ENCODE measurements around the gene STX1B. TPM values are rescaled to one million over a fixed set of nuclear protein-coding genes. Genes with fewer than 3 reads are reported as not detected.
A peak's percentile ranks its signal among the peaks of the same experiment; 100 is the strongest.

The STX1B gene
- total and polyA plus RNA-seq, 9 donors: 0.66 to 2.9 (median 1.6) TPM

DNA sequence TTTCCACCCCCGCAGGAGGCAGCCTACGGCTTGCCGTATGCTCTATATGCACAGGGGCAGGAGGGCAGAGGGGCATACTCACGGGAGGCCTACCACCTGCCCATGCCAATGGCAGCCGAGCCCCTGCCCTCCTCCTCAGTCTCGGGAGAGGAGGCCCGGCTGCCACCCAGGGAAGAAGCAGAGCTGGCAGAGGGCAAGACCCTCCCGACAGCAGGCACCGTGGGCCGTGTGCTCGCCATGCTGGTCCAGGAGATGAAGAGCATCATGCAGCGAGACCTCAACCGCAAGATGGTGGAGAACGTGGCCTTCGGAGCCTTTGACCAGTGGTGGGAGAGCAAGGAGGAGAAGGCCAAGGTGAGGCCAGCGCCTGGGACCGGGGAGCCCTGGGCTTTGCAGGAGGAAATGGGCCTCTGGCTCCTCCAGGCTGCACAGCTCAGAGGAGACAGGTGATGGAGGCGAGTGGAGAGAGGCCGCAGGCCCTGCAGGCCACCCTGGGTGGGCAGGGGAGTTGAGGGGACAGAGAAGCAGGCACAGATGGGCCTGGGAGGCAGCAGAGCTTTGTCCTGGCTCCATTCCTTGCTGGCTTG, 44.3 kb downstream of the STX1B start:
- 88% methylated on average over 19 of the region's 19 CpGs for WGBS (ENCODE audit: insufficient coverage)
- no peaks in the 10 kb centered on the region for H3K9me3 ChIP-seq (replicated peaks; ENCODE audit: control insufficient read depth, low read depth, low read length)
- H3K36me3 ChIP-seq (ENCODE audit: control insufficient read depth, insufficient read depth, low read length): peaks cover 84% of the 10 kb centered on the region
- no peaks in the 10 kb centered on the region for H3K4me1 ChIP-seq (ENCODE audit: control insufficient read depth, insufficient read depth, low read length)
- no peak for DNase-seq
- H3K27ac ChIP-seq (ENCODE audit: low read length): no peak overlapping the region
- no peak overlapping the region for H3K4me3 ChIP-seq (ENCODE audit: low read length)
- H3K27me3 ChIP-seq (ENCODE audit: control insufficient read depth, insufficient read depth, low read length): no peaks in the 10 kb centered on the region

- DNase-seq: no peak
- WGBS (ENCODE audit: insufficient coverage): 78% methylated on average over 10 of the region's 15 CpGs
- Histone ChIP-seq H3K36me3 (ENCODE audit: control insufficient read depth, insufficient read depth, low read length) (peaks cover 84% of the 10 kb centered on the region), H3K4me1 (ENCODE audit: control insufficient read depth, insufficient read depth, low read length) (no peaks in the 10 kb centered on the region), H3K4me3 (ENCODE audit: low read length) (no peak overlapping the region), H3K27ac (ENCODE audit: low read length) (no peak overlapping the region), H3K27me3 (ENCODE audit: control insufficient read depth, insufficient read depth, low read length) (no peaks in the 10 kb centered on the region), H3K9me3 (replicated peaks; ENCODE audit: control insufficient read depth, low read depth, low read length) (no peaks in the 10 kb centered on the region)
Observed at GRCh38 chr16:30965436-30965835, 45.0 kb downstream of the STX1B start.

GRCh38 chr16:30964574-30965226, 45.7 kb downstream of the STX1B start:
- DNase-seq: no peak
- Histone ChIP-seq H3K27me3 (ENCODE audit: control insufficient read depth, insufficient read depth, low read length) (no peaks in the 10 kb centered on the region), H3K4me1 (ENCODE audit: control insufficient read depth, insufficient read depth, low read length) (no peaks in the 10 kb centered on the region), H3K36me3 (ENCODE audit: control insufficient read depth, insufficient read depth, low read length) (peaks cover 89% of the 10 kb centered on the region), H3K4me3 (ENCODE audit: low read length) (no peak overlapping the region), H3K27ac (ENCODE audit: low read length) (no peak overlapping the region), H3K9me3 (replicated peaks; ENCODE audit: control insufficient read depth, low read depth, low read length) (no peaks in the 10 kb centered on the region)
- WGBS (ENCODE audit: insufficient coverage): 90% methylated on average over 29 of the region's 33 CpGs

GRCh38 chr16:30963925-30964511, 46.4 kb downstream of the STX1B start:
- Histone ChIP-seq H3K27me3 (ENCODE audit: control insufficient read depth, insufficient read depth, low read length) (no peaks in the 10 kb centered on the region), H3K4me3 (ENCODE audit: low read length) (no peak overlapping the region), H3K27ac (ENCODE audit: low read length) (no peak overlapping the region), H3K9me3 (replicated peaks; ENCODE audit: control insufficient read depth, low read depth, low read length) (no peaks in the 10 kb centered on the region), H3K4me1 (ENCODE audit: control insufficient read depth, insufficient read depth, low read length) (peaks cover 2% of the 10 kb centered on the region), H3K36me3 (ENCODE audit: control insufficient read depth, insufficient read depth, low read length) (peaks cover 87% of the 10 kb centered on the region)
- DNase-seq: no peak
- WGBS (ENCODE audit: insufficient coverage): 89% methylated on average over 16 of the region's 18 CpGs

- H3K4me3 ChIP-seq (ENCODE audit: low read length): no peak overlapping the region
- no peaks in the 10 kb centered on the region for H3K27me3 ChIP-seq (ENCODE audit: control insufficient read depth, insufficient read depth, low read length)
- H3K36me3 ChIP-seq (ENCODE audit: control insufficient read depth, insufficient read depth, low read length): peaks cover 71% of the 10 kb centered on the region
- no peak for DNase-seq
- peaks cover 12% of the 10 kb centered on the region for H3K4me1 ChIP-seq (ENCODE audit: control insufficient read depth, insufficient read depth, low read length)
- no peak overlapping the region for H3K27ac ChIP-seq (ENCODE audit: low read length)
- WGBS (ENCODE audit: insufficient coverage): 83% methylated on average over 9 of the region's 11 CpGs
- no peaks in the 10 kb centered on the region for H3K9me3 ChIP-seq (replicated peaks; ENCODE audit: control insufficient read depth, low read depth, low read length)
Observed at GRCh38 chr16:30961384-30961783, 49.1 kb downstream of the STX1B start.

DNA sequence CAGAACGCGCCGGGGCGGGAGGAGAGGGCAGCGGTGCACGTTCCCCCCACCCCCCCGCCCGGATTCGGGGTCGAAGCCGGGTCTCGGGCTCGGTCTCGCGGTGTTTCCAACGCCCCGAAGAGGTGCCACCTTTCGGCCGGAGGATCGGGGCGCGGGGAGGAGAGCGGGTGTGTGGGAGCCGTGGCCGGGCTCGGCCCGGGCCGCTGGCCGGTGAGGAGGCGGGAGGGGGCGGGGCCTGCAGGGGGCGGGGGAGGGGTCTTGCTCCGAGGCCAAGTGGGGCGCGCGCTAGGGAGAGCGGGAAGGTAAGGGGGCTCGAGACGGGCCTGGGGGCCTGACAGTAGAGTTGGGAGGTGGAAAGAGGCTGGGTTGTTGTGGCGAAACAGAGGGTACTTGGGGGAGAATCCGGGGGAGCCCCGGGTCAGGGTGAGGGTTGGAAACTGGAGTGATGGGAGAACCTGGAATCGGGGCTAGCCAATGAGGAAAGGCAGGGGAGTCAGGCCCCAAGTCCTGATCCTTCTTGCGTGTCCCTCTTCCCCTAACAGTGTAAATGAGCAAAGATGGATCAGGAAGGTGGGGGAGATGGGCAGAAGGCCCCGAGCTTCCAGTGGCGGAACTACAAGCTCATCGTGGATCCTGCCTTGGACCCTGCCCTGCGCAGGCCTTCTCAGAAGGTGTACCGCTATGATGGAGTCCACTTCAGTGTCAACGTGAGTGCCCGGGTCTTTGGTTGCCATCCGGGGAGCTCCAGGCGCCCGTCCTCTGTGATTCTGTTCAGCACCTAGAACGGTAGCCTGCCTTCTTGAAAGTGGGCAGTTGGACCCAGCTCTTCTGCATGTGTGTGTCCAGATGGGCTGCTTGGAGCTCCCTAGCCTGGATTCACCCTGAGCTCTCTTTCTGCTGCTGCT, 52.0 kb downstream of the STX1B start:
- DNase-seq: peak; percentile 73
- Histone ChIP-seq H3K4me3 (ENCODE audit: low read length) (peak overlapping the region; percentile 62), H3K27me3 (ENCODE audit: control insufficient read depth, insufficient read depth, low read length) (no peaks in the 10 kb centered on the region), H3K36me3 (ENCODE audit: control insufficient read depth, insufficient read depth, low read length) (peaks cover 49% of the 10 kb centered on the region), H3K9me3 (replicated peaks; ENCODE audit: control insufficient read depth, low read depth, low read length) (no peaks in the 10 kb centered on the region), H3K27ac (ENCODE audit: low read length) (peak overlapping the region; percentile 79), H3K4me1 (ENCODE audit: control insufficient read depth, insufficient read depth, low read length) (peaks cover 21% of the 10 kb centered on the region)
- 20% methylated on average over 27 of the region's 55 CpGs for WGBS (ENCODE audit: insufficient coverage)

- peak within 1 kb of the TSS; percentile 92 for H3K4me3 ChIP-seq (ENCODE audit: low read length)
- H3K36me3 ChIP-seq (ENCODE audit: control insufficient read depth, insufficient read depth, low read length): peaks cover 41% of the 10 kb centered on the region
- WGBS (ENCODE audit: insufficient coverage): under 1% methylated on average over 82 of the region's 85 CpGs
Observed at GRCh38 chr16:30957456-30958174, 52.8 kb downstream of the STX1B start, which contains the start of gene SETD1A. Gene SETD1A (plus strand): TSS chr16:30957754. CDS start chr16:30958732, 978 bp downstream.

DNA sequence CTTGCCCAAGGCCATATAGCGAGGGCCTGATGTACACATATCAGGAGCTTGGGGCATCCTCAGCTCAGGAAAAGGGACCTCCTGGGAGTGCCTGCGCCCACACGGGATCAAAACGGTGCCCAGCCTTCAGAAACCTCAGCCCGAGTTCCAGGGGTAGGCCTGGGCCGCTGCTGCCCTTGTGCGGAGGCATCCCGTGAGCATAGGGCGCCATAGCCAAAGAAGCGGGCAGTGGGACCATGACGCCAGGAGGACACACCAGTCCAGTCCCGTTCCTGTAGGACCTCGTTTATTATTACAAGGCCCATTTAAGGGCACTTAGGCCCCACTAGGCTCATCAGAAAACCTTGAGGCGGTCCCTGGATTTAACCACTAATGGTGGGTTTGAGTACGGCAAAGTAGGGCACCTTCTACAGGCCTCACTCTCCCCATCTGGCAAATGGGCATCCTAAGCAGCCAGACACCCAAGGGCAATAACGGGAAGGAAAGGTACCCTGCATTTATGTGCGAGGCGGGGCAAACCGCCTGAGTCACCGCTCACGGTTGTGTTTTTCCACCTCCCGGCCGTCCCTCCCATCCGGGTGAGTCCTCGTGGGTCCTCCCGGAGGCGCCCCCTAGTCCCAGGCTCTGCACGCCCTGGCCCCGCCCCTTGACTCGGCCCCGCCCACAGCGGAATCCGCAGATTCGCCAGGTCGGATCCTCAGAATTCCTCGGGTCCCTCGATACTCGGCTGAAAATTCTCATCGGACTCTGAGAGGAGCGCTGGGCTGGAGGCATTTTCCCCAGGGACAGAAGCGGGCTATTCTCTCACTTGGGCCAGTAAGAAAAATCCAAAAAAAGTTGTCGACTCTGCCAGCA, 53.6 kb downstream of the STX1B start:
- Histone ChIP-seq H3K4me3 (ENCODE audit: low read length) (peak overlapping the region; percentile 92), H3K9me3 (replicated peaks; ENCODE audit: control insufficient read depth, low read depth, low read length) (no peaks in the 10 kb centered on the region), H3K27me3 (ENCODE audit: control insufficient read depth, insufficient read depth, low read length) (no peaks in the 10 kb centered on the region), H3K4me1 (ENCODE audit: control insufficient read depth, insufficient read depth, low read length) (peaks cover 26% of the 10 kb centered on the region), H3K36me3 (ENCODE audit: control insufficient read depth, insufficient read depth, low read length) (peaks cover 33% of the 10 kb centered on the region), H3K27ac (ENCODE audit: low read length) (peak overlapping the region; percentile 100)
- DNase-seq: peak; percentile 88
- WGBS (ENCODE audit: insufficient coverage): 24% methylated on average over 40 of the region's 42 CpGs

More at GRCh38 chr16:30957456-30958174, 52.8 kb downstream of the STX1B start, which contains the start of gene SETD1A:
- H3K27ac ChIP-seq (ENCODE audit: low read length): peak within 1 kb of the TSS; percentile 100
- no peaks in the 10 kb centered on the region for H3K9me3 ChIP-seq (replicated peaks; ENCODE audit: control insufficient read depth, low read depth, low read length)
- DNase-seq: peak; percentile 98
- peaks cover 26% of the 10 kb centered on the region for H3K4me1 ChIP-seq (ENCODE audit: control insufficient read depth, insufficient read depth, low read length)
- no peaks in the 10 kb centered on the region for H3K27me3 ChIP-seq (ENCODE audit: control insufficient read depth, insufficient read depth, low read length)

DNA sequence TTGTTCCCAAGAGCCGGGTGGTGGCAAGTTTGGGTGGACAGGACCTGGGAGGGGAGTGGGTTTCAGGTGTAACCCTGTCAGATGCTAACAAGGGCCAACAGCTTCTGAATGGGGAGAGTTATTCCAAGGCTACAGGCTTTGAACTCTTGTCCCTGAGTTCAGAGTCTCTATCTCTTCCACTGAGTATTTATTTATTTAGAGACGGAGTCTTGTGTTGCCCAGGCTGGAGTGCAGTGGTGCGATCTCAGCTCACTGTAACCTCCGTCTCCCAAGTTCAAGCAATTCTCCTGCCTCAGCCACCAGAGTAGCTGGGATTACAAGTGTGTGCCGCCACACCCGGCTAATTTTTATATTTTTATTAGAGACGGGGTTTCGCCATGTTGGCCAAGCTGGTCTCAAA, 55.4 kb downstream of the STX1B start:
- Histone ChIP-seq H3K27me3 (ENCODE audit: control insufficient read depth, insufficient read depth, low read length) (no peaks in the 10 kb centered on the region), H3K9me3 (replicated peaks; ENCODE audit: control insufficient read depth, low read depth, low read length) (no peaks in the 10 kb centered on the region), H3K27ac (ENCODE audit: low read length) (no peak overlapping the region), H3K36me3 (ENCODE audit: control insufficient read depth, insufficient read depth, low read length) (peaks cover 18% of the 10 kb centered on the region), H3K4me3 (ENCODE audit: low read length) (no peak overlapping the region), H3K4me1 (ENCODE audit: control insufficient read depth, insufficient read depth, low read length) (peaks cover 42% of the 10 kb centered on the region)
- WGBS (ENCODE audit: insufficient coverage): 94% methylated on average over 4 of the region's 8 CpGs
- DNase-seq: no peak

All from muscle of leg (tissue), 11 donors.